H9 (cell line): Measurements from ENCODE around the gene DSCAM. TPM values are rescaled to one million over a fixed set of nuclear protein-coding genes. Genes with fewer than 3 reads are reported as not detected.

ENCODE experiments used
- DNase-seq: peaks from one replicate; pipeline ENCODE4 v3.0.0-alpha.2; 2017
- H2AFZ ChIP-seq: one replicate; pipeline ENCODE4 v1.6.1; 2013; ENCODE audit warnings: mild to moderate bottlenecking, low read length, control low read depth, moderate library complexity
- H2AK5ac ChIP-seq: 2 replicates; pipeline ENCODE4 v1.6.1; 2013; ENCODE audit warnings: low read length, control low read depth, mixed read lengths; ENCODE audit not compliant: insufficient read length
- H2BK120ac ChIP-seq: one replicate; pipeline ENCODE4 v1.6.1; 2013; ENCODE audit warnings: low read depth, mild to moderate bottlenecking, low read length, control low read depth, inconsistent platforms; ENCODE audit not compliant: poor library complexity, severe bottlenecking
- H2BK12ac ChIP-seq: 2 replicates; pipeline ENCODE4 v1.6.1; 2013; ENCODE audit warnings: low read length, control low read depth, mixed read lengths, low read depth; ENCODE audit not compliant: insufficient read length
- H2BK15ac ChIP-seq: 2 replicates; pipeline ENCODE4 v1.6.1; 2013; ENCODE audit warnings: low read depth, low read length, control low read depth
- H2BK20ac ChIP-seq: one replicate; pipeline ENCODE4 v1.6.1; 2013; ENCODE audit warnings: low read depth, mild to moderate bottlenecking, low read length, control low read depth, inconsistent platforms; ENCODE audit not compliant: poor library complexity, severe bottlenecking
- H2BK5ac ChIP-seq: 2 replicates; pipeline ENCODE4 v1.6.1; 2013; ENCODE audit warnings: low read length, control low read depth, mixed read lengths; ENCODE audit not compliant: insufficient read length
- H3K14ac ChIP-seq: 2 replicates; pipeline ENCODE4 v1.6.1; 2013; ENCODE audit warnings: low read length, control low read depth; ENCODE audit not compliant: insufficient read depth
- H3K18ac ChIP-seq: 2 replicates; pipeline ENCODE4 v1.6.1; 2013; ENCODE audit warnings: low read depth, mild to moderate bottlenecking, mixed read lengths, low read length, control low read depth; ENCODE audit not compliant: insufficient read length
- H3K23ac ChIP-seq: 2 replicates; pipeline ENCODE4 v1.6.1; 2013; ENCODE audit warnings: low read length, control low read depth, mixed read lengths, low read depth; ENCODE audit not compliant: insufficient read length
- H3K23me2 ChIP-seq: 2 replicates; pipeline ENCODE4 v1.6.1; 2013; ENCODE audit warnings: low read depth, mild to moderate bottlenecking, mixed read lengths, low read length, control low read depth; ENCODE audit not compliant: insufficient read length, poor library complexity, severe bottlenecking
- H3K27ac ChIP-seq: 2 replicates; pipeline ENCODE4 v1.5.1; 2013; ENCODE audit warnings: low read length, control low read depth, mixed read lengths, low read depth; ENCODE audit not compliant: insufficient read length
- H3K27me3 ChIP-seq: 2 replicates; pipeline ENCODE4 v1.6.1; 2013; ENCODE audit warnings: low read length, control low read depth, inconsistent platforms; ENCODE audit not compliant: insufficient read depth
- H3K4ac ChIP-seq: 2 replicates; pipeline ENCODE4 v1.6.1; 2013; ENCODE audit warnings: low read depth, mild to moderate bottlenecking, control low read depth, inconsistent platforms, low read length, moderate library complexity
- H3K4me1 ChIP-seq: 2 replicates; pipeline ENCODE4 v1.6.1; 2013; ENCODE audit warnings: low read length, control low read depth, inconsistent platforms; ENCODE audit not compliant: insufficient read depth
- H3K4me2 ChIP-seq: 2 replicates; pipeline ENCODE4 v1.6.1; 2013; ENCODE audit warnings: low read length, control low read depth, mixed read lengths; ENCODE audit not compliant: insufficient read length, insufficient read depth
- H3K56ac ChIP-seq: 2 replicates; pipeline ENCODE4 v1.6.1; 2013; ENCODE audit warnings: low read depth, mild to moderate bottlenecking, mixed read lengths, low read length, control low read depth; ENCODE audit not compliant: insufficient read length
- H3K79me1 ChIP-seq: 2 replicates; pipeline ENCODE4 v1.6.1; 2013; ENCODE audit warnings: low read depth, mild to moderate bottlenecking, moderate library complexity, low read length, control low read depth, inconsistent platforms; ENCODE audit not compliant: insufficient read depth, poor library complexity, severe bottlenecking
- H3K79me2 ChIP-seq: 2 replicates; pipeline ENCODE4 v1.6.1; 2013; ENCODE audit warnings: low read length, control low read depth, inconsistent platforms; ENCODE audit not compliant: insufficient read depth
- H3K9ac ChIP-seq: 2 replicates; pipeline ENCODE4 v1.6.1; 2013; ENCODE audit warnings: low read length, control low read depth, mixed read lengths; ENCODE audit not compliant: insufficient read length; ENCODE audit errors: extremely low read depth
- H3K9me3 ChIP-seq: one replicate; pipeline ENCODE4 v1.6.1; 2013; ENCODE audit warnings: low read depth, low read length, inconsistent platforms; ENCODE audit not compliant: control insufficient read depth
- H3T11ph ChIP-seq: one replicate; pipeline ENCODE4 v1.6.1; 2013; ENCODE audit warnings: mild to moderate bottlenecking, low read length, control low read depth, inconsistent platforms
- H4K20me1 ChIP-seq: one replicate; pipeline ENCODE4 v1.6.1; 2013; ENCODE audit not compliant: control insufficient read depth, insufficient read length, insufficient read depth
- H4K5ac ChIP-seq: 2 replicates; pipeline ENCODE4 v1.6.1; 2013; ENCODE audit warnings: low read depth, mild to moderate bottlenecking, mixed read lengths, low read length, control low read depth; ENCODE audit not compliant: insufficient read length
- H4K8ac ChIP-seq: replicated peaks from 2 replicates; pipeline ENCODE4 v1.6.1; 2013; ENCODE audit warnings: low read length, control low read depth, mixed read lengths, low read depth; ENCODE audit not compliant: insufficient read length
- H4K91ac ChIP-seq: 2 replicates; pipeline ENCODE4 v1.6.1; 2013; ENCODE audit warnings: low read depth, mild to moderate bottlenecking, moderate library complexity, mixed read lengths, low read length, control low read depth; ENCODE audit not compliant: insufficient read length
- H3K27ac Mint-ChIP-seq, 3 experiments: 2 replicates in 2 of 3; 3 replicates in 1 of 3; pipeline ENCODE4 v1.8.0; 2020 to 2021; ENCODE audit warnings: mixed read lengths in 3 of 3, mild to moderate bottlenecking in 1 of 3, moderate library complexity in 1 of 3
- H3K27me3 Mint-ChIP-seq: 2 replicates; pipeline ENCODE4 v1.8.0; 2021; ENCODE audit warnings: low read depth, mild to moderate bottlenecking, moderate library complexity, mixed read lengths
- H3K36me3 Mint-ChIP-seq, 3 experiments: 2 replicates in 2 of 3; 3 replicates in 1 of 3; pipeline ENCODE4 v1.8.0; 2020 to 2021; ENCODE audit warnings: low read depth in 3 of 3, mixed read lengths in 3 of 3; ENCODE audit not compliant: insufficient read depth in 1 of 3
- H3K4me1 Mint-ChIP-seq, 2 experiments: 2 replicates each; pipeline ENCODE4 v1.8.0; 2020; ENCODE audit warnings: mixed read lengths in 2 of 2
- H3K4me3 Mint-ChIP-seq, 2 experiments: 2 replicates in 1 of 2; 3 replicates in 1 of 2; pipeline ENCODE4 v1.8.0; 2020 to 2021; ENCODE audit warnings: mild to moderate bottlenecking in 2 of 2, mixed read lengths in 2 of 2, moderate library complexity in 1 of 2
- H3K9me3 Mint-ChIP-seq, 2 experiments: 2 replicates in 1 of 2; 3 replicates in 1 of 2; pipeline ENCODE4 v1.8.0; 2020; ENCODE audit warnings: mild to moderate bottlenecking in 2 of 2, mixed read lengths in 2 of 2, moderate library complexity in 1 of 2
- CTCF ChIP-seq: fragments of 200-600 bp; sonication (generic); conservative IDR thresholded peaks from 3 replicates; pipeline ENCODE4 v1.8.0; 2021; ENCODE audit warnings: antibody characterized with exemption, mild to moderate bottlenecking
- WGBS: extraction: QIAGEN DNeasy Blood & Tissue Kit; methylation state at CpG from one replicate; pipeline ENCODE4 v1.1.7; 2013; ENCODE audit warnings: missing lambda C conversion rate, low lambda C conversion rate, mixed read lengths; ENCODE audit not compliant: insufficient read length; ENCODE audit errors: extremely low coverage; 5-methylcytosine and 5-hydroxymethylcytosine counted together
- total RNA-seq: library from RNA; stranded (reverse); gene quantifications from 2 replicates; pipeline ENCODE4 v1.2.1, GENCODE V29; 2021

Gene DSCAM
- total RNA-seq, 1 experiment from 2014 or later, result 0.17 TPM

- Histone ChIP-seq H3K18ac (no peak overlapping the region), H4K8ac (no peak overlapping the region), H4K20me1 (no peaks in the 10 kb centered on the region), H3K4me1 (no peaks in the 10 kb centered on the region), H3K23me2 (no peaks in the 10 kb centered on the region), H3K14ac (no peak overlapping the region), H2BK20ac (no peak overlapping the region), H3K4me2 (no peak overlapping the region), H2BK12ac (no peak overlapping the region), H2AK5ac (no peak overlapping the region), H2BK15ac (no peak overlapping the region), H2AFZ (no peak overlapping the region), H2BK120ac (no peak overlapping the region), H3K9ac (no peak overlapping the region), H3K56ac (no peak overlapping the region), H2BK5ac (no peak overlapping the region), H3T11ph (no peak overlapping the region), H3K27ac (no peak overlapping the region), H4K5ac (no peak overlapping the region), H3K4ac (no peak overlapping the region), H3K79me1 (no peaks in the 10 kb centered on the region), H3K27me3 (no peaks in the 10 kb centered on the region; the same call in 1 of the 2 replicates), H3K23ac (no peak overlapping the region), H3K79me2 (no peaks in the 10 kb centered on the region), H3K9me3 (no peaks in the 10 kb centered on the region), H4K91ac (no peak overlapping the region)
- Mint-ChIP-seq H3K4me1 (peaks cover 2 to 5% of the 10 kb centered on the region in 2 experiments), H3K9me3 (peaks cover 13 to 16% of the 10 kb centered on the region in 2 experiments), H3K36me3 (peaks cover 0 to 12% (median 2%) of the 10 kb centered on the region in 3 experiments; a peak in 2 of 7 replicates), H3K4me3 (no peak overlapping the region), H3K27me3 (no peaks in the 10 kb centered on the region), H3K27ac (no peak overlapping the region)
- TF ChIP-seq CTCF, result no peak
- DNase-seq, result no peak
- no CpG with 5 or more reads among the region's 9 CpGs for WGBS
These were observed 658.9 kb downstream of the DSCAM start for GRCh38 chr21:40187946-40188654.
